IPS-20b (cell line): ENCODE data around the gene CCL4.

ENCODE experiments used
- H3K27ac ChIP-seq: one replicate; pipeline ENCODE4 v1.5.1; 2013; ENCODE audit warnings: low read length
- H3K27me3 ChIP-seq: 2 replicates; pipeline ENCODE4 v1.6.1; 2013; ENCODE audit warnings: mild to moderate bottlenecking, low read length, inconsistent platforms; ENCODE audit not compliant: insufficient read depth
- H3K36me3 ChIP-seq: 2 replicates; pipeline ENCODE4 v1.6.1; 2013; ENCODE audit warnings: low read depth, mild to moderate bottlenecking, inconsistent platforms, low read length, moderate library complexity; ENCODE audit not compliant: insufficient read depth
- H3K4me1 ChIP-seq: 2 replicates; pipeline ENCODE4 v1.6.1; 2013; ENCODE audit warnings: mild to moderate bottlenecking, control low read depth, inconsistent platforms, low read length, moderate library complexity; ENCODE audit not compliant: insufficient read depth
- H3K4me3 ChIP-seq: 2 replicates; pipeline ENCODE4 v1.5.1; 2013; ENCODE audit warnings: mild to moderate bottlenecking, low read length, inconsistent platforms
- H3K9ac ChIP-seq: 2 replicates; pipeline ENCODE4 v1.6.1; 2013; ENCODE audit warnings: low read depth, mild to moderate bottlenecking, inconsistent platforms, low read length, moderate library complexity
- H3K9me3 ChIP-seq: 2 replicates; pipeline ENCODE4 v1.6.1; 2013; ENCODE audit warnings: mild to moderate bottlenecking, low read depth, low read length, inconsistent platforms; ENCODE audit not compliant: insufficient read depth

The CCL4 gene

DNA sequence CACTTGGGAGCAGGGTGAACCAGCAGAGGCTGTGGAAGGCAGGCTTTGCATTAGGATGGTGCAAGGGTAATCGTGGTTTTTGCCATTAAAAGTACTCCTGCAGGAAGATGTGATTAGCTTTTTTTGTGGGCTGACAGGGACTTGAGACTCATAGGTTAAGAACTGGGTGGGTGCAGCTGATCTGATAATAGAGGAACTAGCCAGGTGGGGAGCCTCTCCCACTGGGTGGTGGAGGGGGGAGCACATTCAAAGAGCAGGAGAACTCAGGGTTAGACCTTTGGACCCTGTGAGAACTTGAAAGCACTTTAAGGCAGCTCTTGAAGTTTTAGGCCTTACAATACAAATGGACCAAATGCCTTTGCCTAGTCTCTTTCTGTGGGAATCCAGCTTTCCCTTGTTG lies 32.4 kb downstream of the CCL4 start:
- H3K9me3 ChIP-seq = no peaks in the 10 kb centered on the region
- H3K27me3 ChIP-seq = no peaks in the 10 kb centered on the region
- no peak overlapping the region for H3K9ac ChIP-seq
- no peak overlapping the region for H3K4me3 ChIP-seq
- no peak overlapping the region for H3K27ac ChIP-seq
- H3K36me3 ChIP-seq = no peaks in the 10 kb centered on the region
- no peaks in the 10 kb centered on the region for H3K4me1 ChIP-seq

DNA sequence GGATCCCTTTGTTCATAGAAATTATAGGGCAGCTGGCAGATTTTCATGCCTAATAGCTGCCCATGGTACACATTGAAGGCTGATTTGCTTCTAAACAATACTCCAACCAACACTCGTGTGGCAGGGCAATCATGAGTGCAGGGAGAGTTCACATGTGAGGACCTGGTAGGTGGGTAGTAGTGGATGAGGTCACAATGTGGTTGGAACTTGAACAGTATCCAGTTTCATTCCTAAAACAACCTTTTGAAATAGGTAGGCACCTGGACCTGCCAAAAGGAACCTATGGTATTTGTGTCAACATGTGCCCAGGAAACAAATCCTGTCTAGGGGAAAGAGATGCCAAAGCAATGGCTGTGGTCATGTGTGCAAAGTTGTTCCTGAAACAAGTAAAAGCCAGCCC lies 32.8 kb downstream of the CCL4 start:
- Histone ChIP-seq H3K9me3 (no peaks in the 10 kb centered on the region), H3K27ac (no peak overlapping the region), H3K9ac (no peak overlapping the region), H3K27me3 (no peaks in the 10 kb centered on the region), H3K36me3 (no peaks in the 10 kb centered on the region), H3K4me3 (no peak overlapping the region), H3K4me1 (no peaks in the 10 kb centered on the region)

DNA sequence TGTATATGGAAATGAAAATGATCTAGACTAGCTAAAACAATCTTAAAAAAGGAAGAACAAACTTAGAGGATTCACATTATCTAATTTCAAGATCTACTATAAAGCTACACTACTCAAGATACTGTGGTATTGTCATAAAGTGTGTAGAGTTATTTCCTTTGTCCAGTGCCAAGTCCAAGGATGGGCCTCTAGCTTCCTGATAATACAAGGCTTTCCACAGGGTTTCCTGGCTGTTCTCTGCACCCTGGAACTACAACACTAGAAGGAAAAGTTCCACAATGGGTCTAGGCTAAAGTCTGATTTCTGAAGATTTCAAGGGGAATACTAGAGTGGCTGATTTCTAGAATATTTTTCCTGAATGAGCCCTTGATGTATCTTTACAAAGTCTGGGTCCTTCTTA lies 38.6 kb downstream of the CCL4 start:
- Histone ChIP-seq H3K36me3 (no peaks in the 10 kb centered on the region), H3K9me3 (no peaks in the 10 kb centered on the region), H3K27me3 (no peaks in the 10 kb centered on the region)

DNA sequence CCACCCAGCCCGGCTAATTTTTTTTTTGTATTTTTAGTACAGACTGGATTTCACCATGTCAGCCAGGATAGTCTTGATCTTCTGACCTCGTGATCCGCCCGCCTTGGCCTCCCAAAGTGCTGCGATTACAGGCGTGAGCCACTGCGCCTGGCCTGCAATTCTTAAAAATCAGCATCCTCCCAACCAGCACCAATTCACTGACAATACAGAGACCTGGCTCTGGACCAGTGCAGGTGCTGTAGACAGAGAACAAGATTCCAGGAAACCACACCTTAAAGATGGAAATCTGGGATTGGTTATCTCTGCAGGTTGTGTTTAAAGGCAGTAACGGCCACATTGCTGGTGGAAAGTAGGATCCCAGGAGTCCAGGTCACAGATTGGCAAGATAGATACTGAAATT lies 39.2 kb downstream of the CCL4 start:
- Histone ChIP-seq H3K4me1 (no peaks in the 10 kb centered on the region), H3K9ac (no peak overlapping the region), H3K27ac (no peak overlapping the region), H3K36me3 (no peaks in the 10 kb centered on the region), H3K4me3 (no peak overlapping the region), H3K9me3 (no peaks in the 10 kb centered on the region), H3K27me3 (no peaks in the 10 kb centered on the region)

More for the DNA sequence above, 38.6 kb downstream of the CCL4 start:
- H3K27ac ChIP-seq = no peak overlapping the region
- no peak overlapping the region for H3K9ac ChIP-seq
- H3K4me1 ChIP-seq = no peaks in the 10 kb centered on the region
- no peak overlapping the region for H3K4me3 ChIP-seq

DNA sequence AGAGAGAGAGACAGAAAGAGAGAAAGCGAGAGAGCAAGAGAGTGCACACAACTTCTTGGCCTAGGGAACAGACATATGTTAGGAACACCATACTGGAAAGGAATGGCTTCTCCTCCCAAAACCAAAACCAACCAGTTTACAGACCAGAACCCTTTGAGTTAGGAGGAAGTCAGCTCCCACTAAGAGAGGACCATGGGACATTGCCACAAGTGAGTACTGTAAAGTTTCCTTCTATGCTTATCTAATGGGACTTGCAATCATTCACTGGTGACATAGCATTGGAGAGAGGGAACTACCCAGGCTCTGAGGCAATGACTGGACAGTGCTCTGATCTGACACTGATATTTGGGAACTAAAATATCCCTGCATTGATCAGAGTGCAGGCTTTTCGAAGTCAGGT lies 40.4 kb downstream of the CCL4 start:
- H3K4me1 ChIP-seq = no peaks in the 10 kb centered on the region
- no peak overlapping the region for H3K9ac ChIP-seq
- no peaks in the 10 kb centered on the region for H3K9me3 ChIP-seq
- no peaks in the 10 kb centered on the region for H3K36me3 ChIP-seq
- no peak overlapping the region for H3K4me3 ChIP-seq
- no peak overlapping the region for H3K27ac ChIP-seq
- no peaks in the 10 kb centered on the region for H3K27me3 ChIP-seq

DNA sequence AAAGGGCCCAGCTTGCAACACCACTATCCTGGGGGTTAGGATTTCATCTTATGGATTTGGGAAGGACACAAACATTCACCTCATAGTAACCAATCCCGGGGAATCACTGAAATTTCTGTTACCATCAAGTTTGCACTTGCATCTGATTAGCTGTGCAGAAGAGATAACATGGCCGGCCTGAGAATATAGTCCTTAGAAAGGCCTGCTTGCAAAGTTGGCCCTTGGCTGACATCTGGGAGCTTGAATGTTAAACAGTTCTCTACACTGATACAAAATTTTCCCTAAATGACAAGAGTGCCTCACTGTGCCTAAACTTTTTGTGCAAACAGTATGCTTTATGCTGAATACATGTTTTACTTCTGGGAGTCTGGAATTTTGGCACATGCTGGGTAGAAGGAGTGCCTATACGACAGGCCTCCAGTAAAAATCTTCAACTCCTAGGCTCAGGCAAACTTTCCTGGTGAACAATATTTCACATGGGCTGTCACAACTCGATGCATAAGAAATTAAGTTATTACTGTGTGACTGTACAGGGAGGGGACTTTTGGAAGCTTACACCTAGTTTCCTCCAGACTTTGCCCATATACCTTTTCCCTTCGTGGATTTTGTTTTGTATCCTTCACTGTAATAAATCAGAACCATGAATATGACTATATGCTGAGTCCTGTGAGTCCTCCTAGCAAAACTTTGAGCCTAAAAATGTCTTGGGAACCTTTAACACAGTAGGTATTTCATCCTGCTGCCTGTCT lies 41.5 kb downstream of the CCL4 start:
- Histone ChIP-seq H3K36me3 (no peaks in the 10 kb centered on the region), H3K9me3 (no peaks in the 10 kb centered on the region), H3K27ac (no peak overlapping the region), H3K9ac (no peak overlapping the region), H3K4me1 (no peaks in the 10 kb centered on the region), H3K4me3 (no peak overlapping the region), H3K27me3 (no peaks in the 10 kb centered on the region)

DNA sequence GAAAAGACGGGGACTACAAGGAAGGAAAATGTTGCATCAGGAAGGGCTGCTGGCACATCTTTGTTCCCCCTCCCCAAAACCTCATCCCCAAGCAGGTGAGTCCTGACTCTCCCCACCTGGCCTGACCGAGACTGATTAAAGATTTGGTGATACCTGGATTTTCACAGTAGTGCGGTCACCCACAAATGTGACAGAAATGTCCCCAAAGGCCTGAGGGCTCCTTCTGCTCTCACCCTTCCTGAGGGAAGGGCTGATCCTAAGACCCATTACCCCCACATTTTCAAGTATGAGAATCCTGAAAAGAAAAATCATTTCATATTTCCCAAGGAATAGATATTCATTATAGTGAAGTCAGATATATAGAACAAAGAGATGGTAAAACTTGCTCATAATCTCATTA lies 44.0 kb downstream of the CCL4 start:
- no peaks in the 10 kb centered on the region for H3K36me3 ChIP-seq
- H3K4me3 ChIP-seq = no peak overlapping the region
- no peak overlapping the region for H3K27ac ChIP-seq
- H3K9ac ChIP-seq = no peak overlapping the region
- no peaks in the 10 kb centered on the region for H3K27me3 ChIP-seq
- no peaks in the 10 kb centered on the region for H3K9me3 ChIP-seq
- no peaks in the 10 kb centered on the region for H3K4me1 ChIP-seq

DNA sequence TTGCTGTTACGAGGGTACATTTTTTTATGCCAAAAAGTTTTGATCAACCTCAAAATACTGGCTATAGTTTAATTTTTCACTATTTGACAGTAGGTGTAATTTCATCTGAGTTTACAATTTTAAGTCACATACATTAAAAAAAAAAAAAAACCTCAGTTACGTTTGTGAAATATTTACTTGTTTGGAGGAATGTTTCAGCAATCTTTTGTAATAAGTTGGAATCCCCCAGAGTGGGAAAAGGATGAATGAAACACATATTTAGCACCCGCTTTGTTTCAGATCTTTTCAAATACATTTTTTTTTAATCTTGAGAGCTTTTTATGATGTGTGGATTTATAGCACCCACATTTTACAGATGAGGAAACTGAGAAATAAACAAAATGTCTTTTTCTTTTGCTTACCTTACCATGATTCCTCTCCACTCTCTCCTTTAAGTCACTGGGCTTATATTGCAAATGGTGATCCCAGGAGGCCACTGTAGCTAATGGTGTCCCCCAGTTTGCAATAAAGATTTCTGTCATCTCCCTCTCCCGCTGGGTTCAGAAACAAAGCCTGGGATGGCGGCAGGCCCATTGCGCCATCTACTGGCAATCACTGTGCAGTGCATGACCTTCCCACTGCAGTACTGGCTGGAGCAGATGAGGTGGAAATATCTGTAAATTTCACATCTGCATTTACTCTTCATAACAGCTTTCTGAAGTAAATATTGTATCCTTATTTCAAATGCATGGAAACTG lies 45.1 kb downstream of the CCL4 start:
- no peaks in the 10 kb centered on the region for H3K9me3 ChIP-seq
- H3K27ac ChIP-seq = no peak overlapping the region
- H3K4me1 ChIP-seq = no peaks in the 10 kb centered on the region
- H3K36me3 ChIP-seq = no peaks in the 10 kb centered on the region
- H3K9ac ChIP-seq = no peak overlapping the region
- no peaks in the 10 kb centered on the region for H3K27me3 ChIP-seq
- no peak overlapping the region for H3K4me3 ChIP-seq

DNA sequence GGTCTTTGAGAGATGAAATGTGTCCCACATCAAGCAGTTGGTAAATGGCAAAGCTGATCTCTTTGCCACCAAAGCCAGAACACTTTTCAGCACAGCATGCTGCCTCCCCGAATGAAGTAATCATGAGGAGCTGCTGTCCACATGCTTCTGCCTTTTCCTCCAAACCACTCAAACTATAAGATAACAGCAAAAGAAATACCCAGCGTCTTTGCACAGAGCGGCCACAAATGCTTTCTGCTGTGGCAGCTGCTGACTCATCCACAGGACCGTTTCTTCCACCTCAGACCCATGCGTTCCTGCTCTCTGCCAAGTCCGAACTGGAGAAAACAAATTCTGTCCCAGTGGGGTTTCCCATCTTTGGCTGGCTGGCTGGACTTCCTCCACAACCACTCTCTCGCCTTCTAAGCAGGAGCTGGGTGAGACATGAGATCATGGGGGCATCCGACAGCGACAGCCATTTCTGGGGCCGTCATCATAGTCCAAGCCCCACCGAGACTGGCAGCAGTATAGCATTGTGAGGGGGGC lies 45.7 kb downstream of the CCL4 start:
- Histone ChIP-seq H3K4me3 (no peak overlapping the region), H3K9ac (no peak overlapping the region), H3K4me1 (no peaks in the 10 kb centered on the region), H3K9me3 (no peaks in the 10 kb centered on the region), H3K27ac (no peak overlapping the region), H3K27me3 (no peaks in the 10 kb centered on the region), H3K36me3 (no peaks in the 10 kb centered on the region)

DNA sequence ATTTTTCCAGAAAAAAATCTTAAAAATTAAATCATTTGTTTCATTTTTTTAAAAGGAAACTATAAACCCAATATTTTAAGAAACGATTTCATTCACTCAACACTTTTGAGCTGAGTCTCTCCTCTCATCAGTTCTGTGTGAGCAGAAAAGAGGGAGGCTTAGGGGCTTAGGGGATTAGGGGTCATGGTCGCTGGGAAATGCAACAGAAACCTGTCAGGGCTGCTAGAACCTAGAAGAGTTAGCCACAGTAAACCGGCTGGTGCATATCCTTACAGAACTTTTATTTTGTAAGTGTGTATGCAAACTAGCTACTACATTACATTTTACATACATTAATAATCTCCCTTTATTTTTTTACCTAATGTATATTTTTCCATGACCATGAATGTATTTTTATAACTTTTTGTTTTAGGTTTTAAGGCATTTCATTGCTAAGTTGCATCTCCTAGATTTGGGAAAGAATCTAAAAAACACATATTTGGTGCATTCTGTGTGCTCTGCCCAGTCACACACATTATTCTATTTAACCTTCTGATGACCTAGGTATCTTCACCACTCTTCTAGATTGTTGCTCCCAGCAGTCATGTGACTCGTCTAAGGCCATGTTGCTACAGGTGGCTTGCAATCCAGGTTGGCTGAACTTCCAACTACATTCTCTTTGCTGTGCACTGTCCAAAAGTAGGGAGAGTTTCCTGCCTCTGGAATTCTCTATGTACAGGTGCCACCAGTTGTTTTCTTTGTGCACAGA lies 48.4 kb downstream of the CCL4 start:
- Histone ChIP-seq H3K36me3 (no peaks in the 10 kb centered on the region), H3K9me3 (no peaks in the 10 kb centered on the region), H3K9ac (no peak overlapping the region), H3K4me3 (no peak overlapping the region), H3K27me3 (no peaks in the 10 kb centered on the region), H3K4me1 (no peaks in the 10 kb centered on the region), H3K27ac (no peak overlapping the region)

DNA sequence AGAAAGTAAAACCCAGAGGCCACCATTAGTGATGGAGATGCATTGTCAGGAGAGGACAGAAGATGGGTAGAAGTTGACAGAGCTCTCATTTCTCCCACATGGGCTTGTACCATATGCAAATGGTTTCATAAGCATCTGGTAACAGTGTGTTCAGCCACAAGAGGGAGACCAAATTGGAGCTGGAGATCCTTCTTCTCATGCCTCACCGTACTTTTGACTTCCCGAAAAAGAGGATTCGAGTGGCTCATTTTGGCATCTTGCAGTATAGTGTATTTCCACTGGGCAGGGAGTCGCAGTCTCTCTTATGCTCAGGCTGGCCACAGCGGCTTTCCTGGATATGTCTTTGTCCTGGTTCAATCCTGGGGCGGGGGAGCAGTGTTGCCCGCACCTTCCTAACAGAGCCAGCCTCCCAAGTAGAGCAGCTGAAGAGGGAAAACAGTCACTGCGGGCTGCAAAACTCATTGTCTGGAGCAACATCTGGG lies 49.1 kb downstream of the CCL4 start:
- Histone ChIP-seq H3K4me1 (no peaks in the 10 kb centered on the region), H3K27me3 (no peaks in the 10 kb centered on the region), H3K4me3 (no peak overlapping the region), H3K27ac (no peak overlapping the region), H3K36me3 (no peaks in the 10 kb centered on the region), H3K9ac (no peak overlapping the region), H3K9me3 (no peaks in the 10 kb centered on the region)
